Stimulated activated CD8-positive, alpha-beta memory T cell treated with anti-CD3 and anti-CD28 coated beads, Interleukin-12 subunit alpha, Interleukin-12 subunit beta, amount 100 ng/mL, for 4 hours (primary cell): ENCODE data around the gene ADAMTS16.

Source experiments
- DNase-seq: peaks from one replicate; pipeline ENCODE4 v3.0.0-alpha.2; 2020; ENCODE audit warnings: low read depth

ADAMTS16 gene

GRCh38 chr5:5348576-5348975 lies 208.4 kb downstream of the ADAMTS16 start:
- DNase-seq, result no peak

GRCh38 chr5:5350101-5350500 lies 210.0 kb downstream of the ADAMTS16 start:
- no peak for DNase-seq

GRCh38 chr5:5351288-5351979 lies 211.3 kb downstream of the ADAMTS16 start:
- DNase-seq, result no peak

- no peak for DNase-seq
Observed at GRCh38 chr5:5352675-5353074, 212.5 kb downstream of the ADAMTS16 start.

GRCh38 chr5:5353681-5354080 lies 213.6 kb downstream of the ADAMTS16 start:
- no peak for DNase-seq

GRCh38 chr5:5356765-5357164 lies 216.6 kb downstream of the ADAMTS16 start:
- no peak for DNase-seq

GRCh38 chr5:5359618-5360017 lies 219.5 kb downstream of the ADAMTS16 start:
- no peak for DNase-seq

GRCh38 chr5:5360363-5360940 lies 220.3 kb downstream of the ADAMTS16 start:
- no peak for DNase-seq

GRCh38 chr5:5360941-5361520 lies 220.9 kb downstream of the ADAMTS16 start:
- DNase-seq, result no peak

- DNase-seq, result no peak
Observed at GRCh38 chr5:5363045-5363444, 222.9 kb downstream of the ADAMTS16 start.

- no peak for DNase-seq
Observed at GRCh38 chr5:5364932-5365331, 224.8 kb downstream of the ADAMTS16 start.

GRCh38 chr5:5367739-5368138 lies 227.6 kb downstream of the ADAMTS16 start:
- DNase-seq, result no peak

- DNase-seq, result no peak
Observed at GRCh38 chr5:5369051-5369605, 229.0 kb downstream of the ADAMTS16 start.
